GM21367 (cell line): ENCODE data around the gene ZNF138.
"Not testable (repeated sequence)": the region's sequence is repeated elsewhere in the genome, so short reads cannot be mapped to it uniquely, and the experiment has no call there.

Experiments
- ATAC-seq: cut with Tn5 transposase; IDR thresholded peaks from one replicate; pipeline ENCODE4 v1.9.1; 2021; ENCODE audit not compliant: unreplicated experiment

The ZNF138 gene

DNA sequence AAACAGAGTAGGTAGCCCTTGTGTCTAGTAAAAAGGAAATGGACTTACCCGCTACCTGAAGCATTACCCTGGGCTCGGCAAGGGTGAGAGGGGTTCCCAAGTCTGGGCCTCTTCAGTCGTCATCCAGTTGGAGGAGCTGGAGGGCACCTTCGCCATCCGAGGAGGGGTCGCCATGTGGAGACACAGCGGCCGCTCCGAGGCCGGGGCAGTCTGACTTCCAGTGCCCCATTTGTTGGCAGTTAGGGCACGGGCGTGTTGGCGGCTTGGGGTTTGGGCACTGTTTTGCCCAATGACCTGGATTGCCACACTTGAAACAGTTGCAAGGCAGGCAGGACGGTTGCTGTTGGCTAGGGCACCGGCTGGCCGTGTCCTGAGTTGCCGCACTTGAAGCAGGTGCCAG is 43.8 kb downstream of the ZNF138 start:
- not testable (repeated sequence) for ATAC-seq

DNA sequence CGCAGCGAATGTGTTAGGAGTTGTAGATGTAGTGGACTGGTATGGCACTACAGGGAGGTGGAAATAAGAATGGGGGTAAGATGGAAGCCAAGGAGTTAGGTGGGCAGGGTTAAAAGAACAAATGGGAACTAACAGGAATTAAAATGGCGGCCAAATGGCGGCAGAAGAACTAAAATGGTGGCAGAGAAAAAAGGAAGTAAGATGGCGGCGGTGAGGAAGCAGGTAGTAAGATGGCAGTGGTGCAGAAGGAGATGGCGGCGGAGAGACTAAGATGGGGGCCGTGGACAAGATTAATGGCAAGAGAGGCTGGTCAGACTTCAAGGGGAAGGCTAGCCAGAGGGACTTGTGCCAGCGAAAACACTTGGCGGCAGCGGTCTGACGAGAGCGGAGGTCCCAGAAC is 44.5 kb downstream of the ZNF138 start:
- ATAC-seq, result no peak

DNA sequence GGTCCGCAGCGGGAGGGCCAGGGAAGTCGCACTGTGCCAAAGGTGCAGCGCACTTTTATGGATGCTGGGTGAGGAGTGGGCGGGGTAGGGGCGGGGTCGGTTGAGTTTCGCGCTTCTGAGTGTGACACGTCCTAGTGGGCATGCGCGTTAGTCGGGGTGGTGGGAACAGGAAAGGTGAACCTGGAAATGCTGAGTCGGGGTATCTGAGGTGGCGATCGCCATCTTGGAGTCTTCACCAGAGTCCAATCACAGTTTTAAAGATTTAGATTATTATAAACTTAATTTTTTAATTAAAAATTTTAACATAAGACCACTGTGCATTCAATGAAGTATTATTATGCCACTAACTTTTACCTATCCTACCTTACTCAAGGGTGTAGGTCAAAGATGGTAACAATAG is 45.7 kb downstream of the ZNF138 start:
- no peak for ATAC-seq

DNA sequence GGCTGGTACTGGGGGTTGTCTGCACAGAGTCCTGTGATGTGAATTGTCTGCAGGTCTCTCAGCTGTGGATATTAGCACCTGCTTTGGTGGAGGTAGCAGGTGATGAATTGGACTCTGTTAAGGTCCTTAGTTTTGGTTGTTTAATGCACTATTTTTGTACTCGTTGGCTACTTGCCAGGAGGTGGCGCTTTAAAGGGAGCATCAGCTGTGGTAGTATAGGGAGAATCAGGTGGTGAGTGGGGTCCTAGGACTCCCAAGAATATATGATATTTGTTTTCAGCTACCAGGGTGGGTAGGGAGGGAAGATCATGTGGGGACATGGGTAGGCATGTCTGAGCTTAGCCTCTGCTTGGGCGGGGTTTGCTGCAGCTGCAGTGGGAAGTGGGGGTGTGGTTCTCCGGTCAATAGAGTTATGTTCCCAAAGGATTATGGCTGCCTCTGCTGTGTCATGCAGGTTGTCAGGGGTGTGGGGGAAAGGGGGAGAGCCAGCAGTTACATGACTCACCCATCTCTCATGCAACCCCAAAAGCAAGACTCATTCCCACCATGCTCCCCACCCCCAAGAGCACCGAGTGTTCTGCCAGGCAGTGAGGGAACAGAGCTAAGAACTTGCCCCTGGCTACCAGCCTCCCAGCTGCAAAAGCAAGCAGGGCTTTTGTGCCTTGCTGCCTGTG is 55.2 kb downstream of the ZNF138 start:
- no peak for ATAC-seq

DNA sequence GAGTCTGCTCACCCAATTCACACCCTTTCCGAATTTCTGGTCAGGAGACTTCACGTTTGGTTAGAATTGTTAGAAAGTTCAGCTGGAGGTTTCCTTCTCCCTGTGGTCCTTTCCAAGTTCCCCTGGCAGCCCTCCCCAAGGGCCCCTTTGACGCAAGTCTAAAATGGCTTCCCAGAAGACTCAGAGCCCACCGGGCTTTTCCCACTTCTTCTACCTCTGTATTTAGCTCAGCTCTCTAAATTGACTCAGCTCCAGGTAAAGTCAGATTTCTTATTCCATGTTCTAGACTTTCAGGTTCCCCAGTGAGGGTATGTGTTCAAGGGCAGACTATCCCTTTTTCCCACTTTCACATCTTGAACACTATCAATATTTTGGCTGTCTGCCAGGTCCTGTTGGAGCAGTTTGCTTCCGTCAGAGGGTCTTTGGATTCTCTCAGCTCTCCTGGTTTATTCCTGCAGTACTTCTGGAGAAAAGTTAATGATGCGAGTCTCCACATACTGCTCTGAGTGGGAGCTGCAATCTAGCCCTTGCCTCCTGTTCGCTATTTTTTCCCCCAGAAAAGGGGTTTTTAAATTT is 55.8 kb downstream of the ZNF138 start:
- ATAC-seq, result no peak

DNA sequence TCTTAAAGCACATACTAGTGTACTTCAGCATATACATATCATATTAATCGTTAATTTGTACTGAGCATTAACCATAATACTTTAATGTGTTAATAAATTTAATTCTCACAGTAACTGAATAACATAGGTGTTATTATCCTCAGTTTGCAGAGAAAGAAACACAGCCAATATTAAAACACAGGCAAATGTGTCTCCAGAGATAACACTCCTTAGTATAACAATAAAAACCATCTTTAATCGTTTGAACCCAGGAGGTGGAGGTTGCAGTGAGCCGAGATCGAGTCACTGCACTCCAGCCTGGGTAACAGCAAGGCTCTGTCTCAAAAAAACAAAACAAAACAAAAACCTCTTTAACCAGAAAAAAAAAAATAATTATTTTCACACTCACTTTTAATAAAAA is 59.5 kb downstream of the ZNF138 start:
- no peak for ATAC-seq

DNA sequence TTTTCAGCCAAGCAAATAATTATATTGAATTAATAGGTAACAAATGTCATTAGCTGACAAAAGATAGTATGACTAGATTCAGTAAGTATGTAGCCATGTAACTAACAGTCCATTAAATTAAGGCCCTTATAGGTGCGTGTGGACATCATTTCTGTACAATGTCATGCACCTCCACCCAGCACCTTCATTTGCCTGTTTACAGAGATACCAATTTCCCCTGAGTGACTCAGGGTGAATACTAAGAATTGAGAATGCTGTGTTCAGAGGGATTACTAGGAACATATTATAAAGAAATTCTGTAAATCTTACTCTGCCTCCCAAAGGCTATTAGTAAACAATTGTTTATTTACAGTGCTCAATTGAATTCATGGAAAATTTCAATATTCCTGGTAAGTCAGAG is 60.7 kb downstream of the ZNF138 start:
- ATAC-seq, result no peak

DNA sequence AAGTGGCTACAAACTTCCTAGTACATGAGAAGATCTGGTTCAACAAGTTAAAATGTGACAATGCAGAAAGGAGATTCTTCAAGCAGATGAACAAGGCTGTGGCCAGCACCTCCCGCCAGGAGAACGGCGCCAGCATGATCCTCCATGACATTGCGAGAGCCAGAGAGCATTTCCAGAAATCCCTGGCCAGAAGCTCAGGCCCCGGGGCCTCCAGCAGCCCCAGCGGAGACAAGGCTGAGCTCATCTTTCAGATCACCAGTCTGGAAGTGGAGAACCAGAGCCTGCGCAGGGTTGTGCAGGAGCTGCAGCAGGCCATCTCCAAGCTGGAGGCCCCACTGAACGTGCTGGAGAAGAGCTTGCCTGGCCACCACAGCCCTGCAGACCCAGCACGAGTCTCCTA is 68.8 kb downstream of the ZNF138 start:
- no peak for ATAC-seq

DNA sequence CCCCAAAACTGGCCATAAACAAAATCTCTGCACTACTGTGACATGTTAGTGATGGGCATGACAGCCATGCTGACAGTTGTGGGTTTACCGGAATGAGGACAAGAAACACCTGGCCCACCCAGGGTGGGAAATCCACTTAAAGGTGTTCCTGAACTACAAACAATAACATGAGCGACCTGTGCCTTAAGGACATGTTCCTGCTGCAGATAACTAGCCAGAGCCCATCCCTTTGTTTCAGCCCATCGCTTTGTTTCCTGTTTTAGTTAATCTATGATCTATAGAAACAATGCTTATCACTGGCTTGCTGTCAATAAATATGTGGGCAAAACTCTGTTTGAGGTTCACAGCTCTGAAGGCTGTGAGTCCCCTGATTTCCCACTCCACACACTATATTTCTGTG is 69.3 kb downstream of the ZNF138 start:
- not testable (repeated sequence) for ATAC-seq

DNA sequence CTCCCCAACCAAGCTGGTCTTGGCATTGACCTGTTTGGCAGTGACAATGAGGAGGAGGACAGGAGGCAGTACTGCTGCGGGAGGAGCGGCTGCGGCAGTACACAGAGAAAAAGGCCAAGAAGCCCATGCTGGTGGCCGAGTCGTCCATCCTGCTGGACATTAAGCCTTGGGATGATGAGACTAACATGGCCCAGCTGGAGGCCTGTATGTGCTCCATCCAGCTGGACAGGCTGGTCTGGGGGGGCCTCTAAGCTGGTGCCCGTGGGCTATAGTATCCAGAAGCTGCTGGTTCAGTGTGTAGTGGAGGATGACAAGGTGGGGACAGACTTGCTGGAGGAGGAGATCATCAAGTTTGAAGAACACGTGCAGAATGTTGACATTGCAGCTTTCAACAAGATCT is 69.7 kb downstream of the ZNF138 start:
- no peak for ATAC-seq

DNA sequence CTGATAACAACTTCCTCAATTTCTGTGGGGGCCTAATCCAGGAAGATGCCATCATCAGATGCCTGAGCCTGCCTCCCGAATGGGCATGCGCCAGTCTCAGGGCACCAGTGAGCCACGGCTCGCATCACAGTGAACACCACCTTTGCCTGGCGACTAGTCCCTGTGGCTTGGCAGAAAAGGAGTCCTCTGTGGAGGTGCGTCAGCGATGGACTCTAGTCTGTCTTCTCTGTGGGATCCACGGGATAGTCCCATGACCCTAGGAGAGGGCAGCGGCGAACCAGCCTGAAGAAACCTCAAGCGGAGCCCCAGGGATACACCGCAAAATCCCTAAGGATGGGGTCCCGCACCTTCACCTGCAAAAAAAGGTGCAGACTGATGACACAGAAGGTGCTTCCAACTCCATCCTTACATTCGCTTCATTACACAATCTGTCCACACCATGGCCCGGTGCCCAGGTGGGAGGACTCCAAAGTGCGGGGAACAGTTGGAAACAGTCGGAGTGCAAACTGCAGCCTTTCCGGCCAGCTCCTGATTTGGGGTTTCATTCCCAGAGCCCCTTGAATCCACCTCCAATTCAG is 73.7 kb downstream of the ZNF138 start:
- no peak for ATAC-seq

DNA sequence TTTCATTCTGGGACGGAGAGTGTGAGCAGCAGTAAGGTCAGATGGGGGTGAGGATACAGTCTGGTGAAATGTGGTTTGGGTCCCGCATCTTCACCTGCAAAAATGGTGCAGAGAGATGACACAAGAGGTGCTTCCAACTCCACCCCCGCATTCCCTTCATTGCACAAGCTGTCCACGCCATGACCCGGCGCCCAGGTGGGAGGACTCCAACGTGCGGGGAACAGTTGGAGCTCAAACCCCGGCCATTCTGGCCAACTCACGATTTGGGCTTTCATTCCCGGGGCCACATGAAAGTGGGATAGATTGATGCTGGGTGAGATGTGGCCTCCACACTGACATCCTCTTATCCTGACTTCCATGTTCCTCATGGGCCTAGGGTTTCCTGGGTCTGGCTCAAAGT is 74.3 kb downstream of the ZNF138 start:
- ATAC-seq, result no peak

DNA sequence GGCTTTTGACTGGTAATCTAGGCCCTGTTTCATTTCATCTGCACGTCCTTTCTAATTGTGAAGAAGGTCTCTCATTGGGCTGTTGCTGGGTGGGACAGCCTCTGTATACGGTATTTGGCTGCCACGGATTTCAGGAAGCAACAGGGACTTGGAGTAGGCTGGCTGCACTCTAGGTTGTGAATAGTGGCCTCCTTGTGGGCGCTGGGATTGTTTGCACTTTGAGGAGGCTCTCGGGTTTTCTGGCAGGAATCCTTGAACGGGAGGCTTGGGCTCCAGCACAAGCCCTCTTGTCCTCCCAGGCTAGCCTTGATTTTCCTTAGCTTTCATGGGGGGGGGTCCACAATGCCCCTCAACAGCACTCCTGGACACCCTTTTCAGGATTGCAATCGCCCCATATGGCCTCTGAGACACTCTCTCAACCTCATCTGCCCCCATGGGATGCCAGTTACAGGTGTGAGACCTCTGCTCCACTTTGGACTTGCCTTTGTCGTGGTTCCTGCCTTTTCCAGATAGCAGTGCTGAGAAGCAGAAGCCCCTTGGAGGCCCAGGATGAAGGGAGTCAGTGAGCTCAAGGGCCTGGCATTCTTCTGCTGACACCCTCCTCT is 75.0 kb downstream of the ZNF138 start:
- ATAC-seq, result no peak

DNA sequence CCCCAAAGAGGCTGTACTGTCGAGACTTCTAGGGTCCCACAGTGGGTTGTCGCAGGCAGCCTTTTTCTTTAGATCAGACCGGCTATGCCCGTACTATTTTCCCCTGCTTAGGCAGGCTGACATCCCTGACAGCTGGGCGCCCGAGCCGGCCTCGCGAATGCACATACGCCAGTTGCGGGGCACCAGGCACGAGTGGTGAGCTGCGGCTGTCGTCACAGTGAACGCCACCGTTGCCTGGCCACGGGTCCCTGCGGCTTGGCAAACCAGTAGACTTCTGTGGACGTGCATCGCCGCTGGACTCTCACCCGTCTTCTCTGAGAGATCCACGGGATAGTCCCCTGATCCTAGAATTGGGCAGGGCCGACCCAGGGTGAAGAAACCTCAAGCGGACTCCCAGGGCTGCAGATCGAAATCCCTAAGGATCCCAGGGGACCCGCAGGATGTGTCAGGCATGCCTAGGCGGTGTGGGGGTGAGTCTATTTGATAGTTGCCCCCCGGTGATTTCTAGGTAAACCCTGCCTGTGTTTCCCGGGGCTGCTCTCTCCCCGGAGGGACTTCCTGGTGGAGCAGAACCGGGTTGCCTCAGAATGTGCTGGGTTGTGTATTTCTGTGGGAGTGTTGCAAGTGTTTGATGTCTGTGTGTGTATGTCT is 75.8 kb downstream of the ZNF138 start:
- no peak for ATAC-seq

DNA sequence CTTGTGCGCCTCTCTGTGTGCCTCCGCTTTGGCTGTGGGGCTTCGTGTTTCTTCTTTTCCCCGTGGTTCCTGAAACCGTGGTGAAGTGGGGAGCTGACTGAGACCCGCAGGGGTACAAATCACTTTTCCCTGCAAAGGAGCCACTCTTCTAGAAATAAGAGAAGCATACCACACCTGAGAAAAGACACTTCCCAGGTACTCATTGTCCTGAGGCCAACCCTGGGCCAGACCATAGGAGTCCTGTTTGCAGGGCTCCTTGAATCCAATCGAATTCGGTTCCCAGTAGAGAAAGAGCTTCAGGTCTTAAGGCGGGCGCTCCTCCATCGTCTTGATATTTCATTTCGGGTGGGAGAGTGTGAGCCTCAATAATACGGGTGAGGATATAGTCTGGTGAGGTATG is 76.4 kb downstream of the ZNF138 start:
- no peak for ATAC-seq

DNA sequence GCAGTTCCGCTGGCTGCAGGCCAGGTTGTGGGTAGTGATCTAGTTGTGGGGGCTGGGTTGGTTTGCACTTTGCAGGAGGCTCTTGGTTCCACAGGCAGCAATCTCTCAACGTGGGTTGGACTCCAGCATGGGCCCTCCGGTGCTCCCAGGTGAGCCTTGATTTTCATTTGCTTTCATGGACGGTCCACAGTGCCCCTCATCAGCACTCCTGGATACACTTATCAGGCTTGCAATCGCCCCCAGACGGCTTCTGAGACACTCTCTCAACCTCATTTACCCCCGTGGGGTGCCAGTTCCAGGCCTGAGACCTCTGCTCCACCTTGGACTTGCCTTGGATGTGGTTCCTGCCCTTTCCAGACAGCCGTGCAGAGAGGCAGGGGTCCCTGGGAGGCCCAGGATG is 77.5 kb downstream of the ZNF138 start:
- no peak for ATAC-seq

DNA sequence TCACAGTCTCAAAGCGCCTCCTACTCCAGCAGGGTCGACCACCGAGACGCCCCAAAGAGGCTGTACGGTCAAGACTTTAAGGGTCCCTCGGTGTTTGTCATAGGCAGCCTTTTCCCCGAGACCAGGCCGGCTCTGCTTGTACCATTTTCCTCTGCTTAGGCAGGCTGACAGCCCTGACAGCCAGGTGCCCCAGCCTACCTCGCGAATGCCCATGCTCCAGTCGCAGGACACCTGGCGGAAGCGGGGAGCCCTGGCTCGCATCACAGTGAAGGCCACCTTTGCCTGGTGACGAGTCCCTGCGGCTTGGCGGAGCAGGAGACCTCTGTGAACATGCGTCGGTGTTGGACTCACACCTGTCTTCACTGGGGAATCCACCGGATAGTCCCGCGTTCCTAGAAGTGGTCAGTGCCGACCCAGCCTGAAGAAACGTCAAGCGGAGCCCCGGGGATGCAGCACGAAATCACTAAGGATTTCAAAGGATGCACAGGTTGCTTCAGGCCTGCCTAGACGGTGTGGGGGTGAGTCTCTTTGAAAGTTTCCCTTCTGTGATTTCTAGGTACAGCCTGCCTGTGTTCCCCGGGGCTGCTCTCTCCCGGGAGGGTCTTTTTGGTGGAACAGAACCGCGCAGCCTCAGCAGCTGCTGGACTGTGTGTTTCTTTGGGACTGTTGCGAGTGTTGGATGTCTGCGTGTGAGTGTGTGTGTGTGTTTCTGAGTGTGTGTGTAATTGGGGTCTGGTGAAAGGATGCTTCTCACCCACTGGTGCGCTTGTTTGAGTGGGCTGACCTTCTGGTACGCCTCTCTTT is 78.3 kb downstream of the ZNF138 start:
- no peak for ATAC-seq

DNA sequence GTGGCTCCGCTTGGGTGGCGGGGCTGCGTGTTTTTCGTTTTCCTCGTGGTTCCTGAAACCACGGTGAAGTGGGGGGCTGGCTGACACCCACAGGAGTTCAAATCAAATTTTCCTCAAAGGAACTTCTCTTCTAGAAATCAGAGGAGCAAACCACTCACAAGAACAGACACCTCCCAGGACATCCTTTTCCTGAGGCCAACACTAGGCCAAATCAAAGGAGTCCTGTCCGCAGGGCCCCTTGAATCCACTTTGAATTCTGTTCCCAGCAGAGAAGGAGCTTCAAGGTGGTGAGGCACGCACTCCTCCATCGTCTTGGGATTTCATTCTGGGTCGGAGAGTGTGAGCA is 78.9 kb downstream of the ZNF138 start:
- no peak for ATAC-seq

DNA sequence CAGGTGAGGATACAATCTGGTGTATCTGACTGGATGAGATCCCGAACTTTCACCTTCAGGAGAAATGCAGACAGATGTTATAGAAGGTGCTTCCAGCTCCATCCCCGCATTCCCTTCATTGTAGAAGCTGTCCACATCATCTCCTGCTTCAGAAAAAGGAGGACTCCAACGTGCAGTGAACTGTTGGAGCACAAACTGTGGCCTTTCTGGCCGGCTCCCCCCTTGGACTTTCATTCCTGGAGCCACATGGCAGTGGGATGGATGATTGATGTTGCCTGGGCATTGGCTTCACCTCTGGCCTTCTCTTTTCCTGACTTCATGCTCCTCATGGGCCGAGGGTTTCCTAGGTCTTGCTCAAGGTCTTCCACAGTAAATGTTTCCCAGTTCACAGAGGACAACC is 79.3 kb downstream of the ZNF138 start:
- ATAC-seq, result no peak

DNA sequence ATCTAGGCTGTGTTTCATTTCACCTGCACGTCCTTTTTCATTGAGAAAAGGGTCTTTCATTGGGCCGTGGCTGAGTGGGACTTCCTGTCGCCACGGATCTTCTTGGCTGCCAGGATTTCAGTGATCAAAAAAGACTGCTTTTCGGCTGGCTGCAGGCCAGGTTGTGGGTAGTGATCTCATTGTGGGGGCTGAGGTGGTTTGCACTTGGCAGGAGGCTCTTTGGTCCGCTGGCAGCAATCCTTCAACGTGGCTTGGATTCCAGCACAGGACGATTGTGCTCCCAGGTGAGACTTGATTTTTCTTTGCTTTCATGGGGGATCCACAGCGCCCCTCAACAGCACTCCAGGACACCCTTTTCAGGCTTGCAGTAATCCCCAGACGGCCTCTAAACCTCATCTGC is 79.9 kb downstream of the ZNF138 start:
- no peak for ATAC-seq

DNA sequence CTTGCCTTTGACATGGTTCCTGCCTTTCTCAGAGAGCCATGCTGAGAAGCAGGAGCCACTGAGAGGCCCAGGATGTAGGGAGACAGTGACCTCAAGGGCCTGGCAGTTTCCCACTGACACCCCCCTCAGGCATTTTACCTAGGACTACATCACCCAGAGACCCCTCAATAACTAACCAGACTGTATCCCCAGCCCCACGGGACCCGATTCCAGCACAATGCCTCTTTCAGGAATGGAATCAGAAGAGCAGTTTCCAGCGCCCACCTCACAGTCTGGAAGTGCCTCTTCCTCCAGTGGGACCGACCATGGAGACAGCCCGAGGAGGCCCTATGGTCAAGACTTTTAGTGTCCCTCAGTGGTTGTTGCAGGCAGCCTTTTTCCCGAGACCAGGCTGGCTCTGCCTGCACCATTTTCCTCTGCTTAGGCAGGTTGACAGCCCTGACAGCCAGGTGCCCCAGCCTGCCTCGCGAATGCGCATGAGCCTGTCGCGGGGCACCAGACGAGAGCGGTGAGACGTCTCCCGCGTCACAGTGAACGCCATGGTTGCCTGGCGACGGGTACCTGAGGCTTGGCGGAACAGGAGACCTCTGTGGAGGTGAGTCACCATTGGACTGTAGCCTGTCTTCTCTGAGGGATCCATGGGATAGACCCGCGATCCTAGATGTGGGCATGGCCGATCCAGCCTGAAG is 80.5 kb downstream of the ZNF138 start:
- no peak for ATAC-seq
